H1 (cell line): Measurements from ENCODE around the gene ARMC3. TPM values are rescaled to one million over a fixed set of nuclear protein-coding genes. Genes with fewer than 3 reads are reported as not detected.

Experiments used
- CBX5 ChIP-seq: fragments of 300-800, 300-1000 bp; sonication (generic); IDR thresholded peaks from 2 replicates; pipeline ENCODE4 v1.7.1; 2016; ENCODE audit warnings: antibody characterized with exemption, low read length, low read depth
- CHD7 ChIP-seq: fragments of 300-600 bp; sonication (generic); IDR thresholded peaks from 2 replicates; pipeline ENCODE4 v1.7.1; 2012; ENCODE audit warnings: low read length, moderate library complexity, mild to moderate bottlenecking, inconsistent platforms; ENCODE audit not compliant: insufficient replicate concordance
- CREB1 ChIP-seq: IDR thresholded peaks from 2 replicates; pipeline ENCODE4 v1.6.1; 2012; ENCODE audit warnings: inconsistent platforms
- CTCF ChIP-seq, 3 experiments: IDR thresholded peaks; 1 replicate in 2 of 3; 2 replicates in 1 of 3; pipeline versions ENCODE4 v1.5.1 to v1.6.1; 2011; ENCODE audit warnings: low read length in 3 of 3, mild to moderate bottlenecking in 3 of 3, inconsistent platforms in 2 of 3, low read depth in 1 of 3, moderate library complexity in 1 of 3; ENCODE audit not compliant: insufficient read depth in 1 of 3; ENCODE audit errors: control extremely low read depth in 1 of 3
- EP300 ChIP-seq, 2 experiments: IDR thresholded peaks; 1 replicate in 1 of 2; 2 replicates in 1 of 2; pipeline ENCODE4 v1.6.1; 2011 to 2012; ENCODE audit warnings: low read depth in 2 of 2, low read length in 2 of 2, mild to moderate bottlenecking in 2 of 2, borderline replicate concordance in 1 of 2, inconsistent platforms in 1 of 2, moderate library complexity in 1 of 2
- FOSL1 ChIP-seq: IDR thresholded peaks from 2 replicates; pipeline ENCODE4 v1.6.1; 2011; ENCODE audit warnings: mild to moderate bottlenecking, low read depth, low read length, moderate library complexity; ENCODE audit not compliant: insufficient read depth
- JUND ChIP-seq: IDR thresholded peaks from 2 replicates; pipeline ENCODE4 v1.6.1; 2011; ENCODE audit warnings: mild to moderate bottlenecking, improper control_type of control experiment, low read length
- SAP30 ChIP-seq: fragments of 300-600 bp; sonication (generic); IDR thresholded peaks from 2 replicates; pipeline ENCODE4 v1.7.1; 2012; ENCODE audit warnings: low read length, moderate library complexity, mild to moderate bottlenecking, inconsistent platforms; ENCODE audit not compliant: insufficient read depth, insufficient replicate concordance
- polyA plus RNA-seq, 7 experiments: library from polyadenylated mRNA; depleted of rRNA in 3 of 7; stranded (reverse) in 5 of 7; unstranded in 2 of 7; fragments of >200 nt in 5 of 7; fragments of 200-250 nt in 2 of 7; gene quantifications; 1 replicate in 5 of 7; 2 replicates in 1 of 7; 4 replicates in 1 of 7; pipeline versions ENCODE4 v1.2.1 to v1.2.3, GENCODE V29; 2011 to 2013; ENCODE audit warnings: missing spikeins in 2 of 7, mixed read lengths in 2 of 7
- total RNA-seq: library from RNA; stranded (reverse); fragmentation: NEBNext Ultra II Directional; extraction: Animal tissue kit (Norgen Biotek cat#: 25700); gene quantifications from 2 replicates; pipeline ENCODE4 v1.2.1, GENCODE V29; 2021

Gene ARMC3
- total and polyA plus RNA-seq, 2 of the 8 experiments (the other 6 are each of a cell fraction or from before 2014, with no cell fraction given) = 0.15 TPM

- no peak for TF ChIP-seq CHD7
- TF ChIP-seq CBX5 = no peak
- no peak for TF ChIP-seq JUND
- no peak for TF ChIP-seq CREB1
- no peak for TF ChIP-seq EP300 (IDR thresholded peaks at IDR 0.05; ENCODE audit: borderline replicate concordance in 1 of 2, low read depth in 2 of 2, low read length in 2 of 2)
- TF ChIP-seq FOSL1 = no peak
- TF ChIP-seq CTCF (IDR thresholded peaks at IDR 0.05; ENCODE audit: control extremely low read depth in 1 of 3, insufficient read depth in 1 of 3, low read depth in 1 of 3, low read length in 3 of 3) = no peak
- no peak for TF ChIP-seq SAP30
Measured at GRCh38 chr10:22891797-22892196, 36.1 kb upstream of the ARMC3 start (continued).
